Activated CD8-positive, alpha-beta memory T cell treated with anti-CD3 and anti-CD28 coated beads, Interleukin-2, amount 50 U/mL, for 4 hours (primary cell): ENCODE measurements around the gene DNAJC4.

Experiments
- DNase-seq: peaks from one replicate; pipeline ENCODE4 v3.0.0-alpha.2; 2020

DNAJC4 gene

GRCh38 chr11:64261556-64262080 lies 31.3 kb downstream of the DNAJC4 start:
- DNase-seq, result no peak

DNA sequence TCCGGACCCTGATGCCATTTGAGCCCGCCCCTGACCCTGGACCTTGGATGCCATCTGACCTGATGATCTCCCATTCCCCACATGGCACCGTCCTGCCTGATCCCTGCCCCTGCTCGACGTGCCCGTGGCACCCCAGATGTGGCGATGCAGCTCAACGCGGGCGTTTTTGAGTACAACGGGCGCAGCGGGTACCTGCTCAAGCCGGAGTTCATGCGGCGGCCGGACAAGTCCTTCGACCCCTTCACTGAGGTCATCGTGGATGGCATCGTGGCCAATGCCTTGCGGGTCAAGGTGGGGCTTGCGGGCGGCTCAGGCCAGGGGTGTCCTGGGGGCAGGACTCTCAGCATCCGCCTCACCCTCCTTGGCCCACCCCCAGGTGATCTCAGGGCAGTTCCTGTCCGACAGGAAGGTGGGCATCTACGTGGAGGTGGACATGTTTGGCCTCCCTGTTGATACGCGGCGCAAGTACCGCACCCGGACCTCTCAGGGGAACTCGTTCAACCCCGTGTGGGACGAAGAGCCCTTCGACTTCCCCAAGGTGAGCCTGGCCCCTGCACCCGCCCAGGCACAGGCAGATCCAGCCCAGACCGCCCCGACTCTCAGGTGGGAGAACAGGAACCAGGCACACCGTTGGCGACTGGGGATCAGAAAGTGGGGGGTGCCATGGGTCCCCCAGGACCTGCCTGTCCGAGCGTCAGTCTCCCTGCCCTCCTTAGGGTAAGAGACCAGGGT lies 32.1 kb downstream of the DNAJC4 start:
- DNase-seq, result no peak

DNA sequence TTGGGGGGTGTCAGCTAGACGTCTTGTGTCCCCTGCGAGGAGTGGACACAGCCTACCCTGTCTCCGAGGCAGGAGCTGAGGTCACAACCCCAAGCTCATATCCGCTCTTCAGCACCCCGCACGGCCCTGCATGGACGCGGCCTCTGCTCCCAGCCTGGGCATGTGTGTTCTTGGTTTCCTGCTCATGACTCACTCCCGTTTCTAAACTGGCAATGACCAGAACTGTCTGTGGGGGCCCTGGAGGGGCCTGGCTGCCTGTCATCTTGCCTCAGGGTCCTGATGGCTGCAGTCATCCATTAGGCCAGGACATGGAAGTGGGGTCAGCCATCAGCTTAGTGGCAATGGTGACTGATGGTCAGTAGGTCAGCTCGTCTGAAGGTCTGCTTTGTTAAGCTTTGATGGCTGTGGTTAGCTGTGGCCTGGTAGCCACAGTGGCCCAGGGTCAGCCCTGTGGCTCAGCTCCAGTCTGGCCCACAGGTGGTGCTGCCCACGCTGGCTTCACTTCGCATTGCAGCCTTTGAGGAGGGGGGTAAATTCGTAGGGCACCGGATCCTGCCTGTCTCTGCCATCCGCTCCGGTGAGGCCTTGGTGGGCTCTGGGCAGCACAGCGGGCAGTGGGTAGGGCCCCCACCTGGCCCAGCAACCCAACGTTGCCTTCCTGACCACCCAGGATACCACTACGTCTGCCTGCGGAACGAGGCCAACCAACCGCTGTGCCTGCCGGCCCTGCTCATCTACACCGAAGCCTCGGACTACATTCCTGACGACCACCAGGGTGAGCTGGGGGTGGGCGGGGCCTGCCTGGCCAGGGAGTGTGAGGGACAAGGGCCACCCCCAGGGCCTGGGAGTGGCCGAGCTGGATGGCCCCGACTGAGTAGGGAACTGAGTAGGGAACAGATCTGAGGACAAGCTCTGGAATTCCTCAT lies 32.9 kb downstream of the DNAJC4 start:
- DNase-seq, result no peak

DNA sequence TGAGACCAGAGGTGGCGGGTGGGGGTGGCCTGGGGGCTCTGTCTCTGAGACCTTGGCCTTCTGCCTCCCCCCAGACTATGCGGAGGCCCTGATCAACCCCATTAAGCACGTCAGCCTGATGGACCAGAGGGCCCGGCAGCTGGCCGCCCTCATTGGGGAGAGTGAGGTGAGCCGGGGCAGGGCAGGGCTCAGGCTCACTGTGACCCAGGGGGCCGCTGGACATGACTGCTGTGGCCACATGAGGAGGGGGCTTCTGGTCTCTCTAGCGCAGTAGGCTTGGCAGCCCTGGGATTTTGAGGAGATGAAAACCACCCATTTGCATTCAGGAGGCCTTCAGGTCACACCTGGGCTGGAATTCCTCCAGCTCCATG lies 33.6 kb downstream of the DNAJC4 start:
- no peak for DNase-seq

- DNase-seq, result no peak
Measured at GRCh38 chr11:64264371-64264852, 34.1 kb downstream of the DNAJC4 start.

- no peak for DNase-seq
Measured at GRCh38 chr11:64265176-64266160, 35.1 kb downstream of the DNAJC4 start.

DNA sequence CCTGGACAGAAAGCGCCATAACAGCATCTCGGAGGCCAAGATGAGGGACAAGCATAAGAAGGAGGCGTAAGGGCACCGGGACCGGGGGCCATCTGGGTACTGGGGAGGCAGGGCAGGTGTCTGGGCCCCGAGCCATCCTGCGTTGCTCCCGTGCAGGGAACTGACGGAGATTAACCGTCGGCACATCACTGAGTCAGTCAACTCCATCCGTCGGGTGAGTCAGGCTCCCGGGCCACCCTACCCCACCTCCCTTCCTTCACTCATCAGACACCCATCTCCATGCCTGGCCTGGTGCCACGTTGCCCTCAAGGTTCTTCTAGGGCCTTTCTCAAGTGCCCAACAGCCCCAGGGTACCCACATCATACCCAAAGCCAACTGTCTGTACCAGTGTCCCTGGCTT lies 36.0 kb downstream of the DNAJC4 start:
- DNase-seq, result no peak

GRCh38 chr11:64267207-64267945 lies 37.0 kb downstream of the DNAJC4 start:
- no peak for DNase-seq

GRCh38 chr11:64268025-64268892 lies 37.9 kb downstream of the DNAJC4 start:
- DNase-seq, result no peak

DNA sequence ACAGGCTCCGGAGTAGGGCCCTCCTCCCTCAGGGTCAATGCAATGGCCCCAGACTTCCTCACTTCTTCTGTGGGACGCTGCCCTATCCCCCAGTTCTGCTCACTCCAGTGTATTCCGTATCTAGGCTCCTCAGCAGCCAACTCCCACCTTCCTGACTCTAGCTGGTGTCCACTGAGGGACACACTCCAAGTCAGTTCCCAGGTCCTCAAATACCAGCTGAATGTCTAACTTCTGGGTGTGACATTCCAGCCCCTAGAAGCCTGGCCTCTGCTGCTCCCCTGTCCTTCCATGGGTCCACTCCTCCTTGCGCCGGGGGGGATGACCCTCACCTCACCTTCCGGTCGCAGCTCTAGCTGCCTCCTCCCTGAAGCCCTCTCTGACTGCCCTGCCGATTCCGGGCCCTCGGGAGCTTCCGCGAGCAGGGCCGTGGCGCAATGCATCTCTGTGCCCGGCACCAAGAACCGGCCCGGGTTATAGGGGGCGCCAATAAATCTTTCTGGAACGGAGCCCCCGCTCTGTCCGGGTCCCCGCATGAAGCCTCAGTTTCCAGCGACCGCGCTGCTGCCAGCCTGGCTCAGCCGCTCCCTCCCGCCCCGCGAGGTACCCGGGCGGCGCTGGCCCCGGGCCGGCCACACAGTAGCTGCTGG lies 38.7 kb downstream of the DNAJC4 start:
- DNase-seq, result no peak

- DNase-seq, result peak; percentile 98
Measured at GRCh38 chr11:64269540-64270220, 39.3 kb downstream of the DNAJC4 start.

- no peak for DNase-seq
Measured at GRCh38 chr11:64275031-64275800, 44.9 kb downstream of the DNAJC4 start.

DNA sequence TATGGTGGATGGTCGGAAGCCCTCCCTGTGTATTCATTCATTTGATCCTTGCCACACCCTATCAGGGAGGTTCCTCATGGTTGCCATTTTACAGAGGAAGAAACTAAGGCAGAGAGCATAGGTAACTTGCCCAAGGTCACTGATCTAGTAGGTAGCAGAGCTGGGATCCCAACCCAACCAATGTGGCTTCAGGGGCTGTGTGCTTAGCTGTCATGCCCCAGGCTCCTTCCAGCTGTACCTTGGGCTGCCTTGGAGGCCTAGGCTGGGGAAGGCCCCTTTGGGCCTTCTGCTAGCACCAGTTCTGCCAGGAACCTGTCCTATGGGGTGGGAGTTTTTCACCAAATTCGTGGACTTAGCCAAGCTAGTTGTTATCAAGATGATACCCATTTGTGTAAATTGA lies 45.5 kb downstream of the DNAJC4 start:
- DNase-seq, result no peak

DNA sequence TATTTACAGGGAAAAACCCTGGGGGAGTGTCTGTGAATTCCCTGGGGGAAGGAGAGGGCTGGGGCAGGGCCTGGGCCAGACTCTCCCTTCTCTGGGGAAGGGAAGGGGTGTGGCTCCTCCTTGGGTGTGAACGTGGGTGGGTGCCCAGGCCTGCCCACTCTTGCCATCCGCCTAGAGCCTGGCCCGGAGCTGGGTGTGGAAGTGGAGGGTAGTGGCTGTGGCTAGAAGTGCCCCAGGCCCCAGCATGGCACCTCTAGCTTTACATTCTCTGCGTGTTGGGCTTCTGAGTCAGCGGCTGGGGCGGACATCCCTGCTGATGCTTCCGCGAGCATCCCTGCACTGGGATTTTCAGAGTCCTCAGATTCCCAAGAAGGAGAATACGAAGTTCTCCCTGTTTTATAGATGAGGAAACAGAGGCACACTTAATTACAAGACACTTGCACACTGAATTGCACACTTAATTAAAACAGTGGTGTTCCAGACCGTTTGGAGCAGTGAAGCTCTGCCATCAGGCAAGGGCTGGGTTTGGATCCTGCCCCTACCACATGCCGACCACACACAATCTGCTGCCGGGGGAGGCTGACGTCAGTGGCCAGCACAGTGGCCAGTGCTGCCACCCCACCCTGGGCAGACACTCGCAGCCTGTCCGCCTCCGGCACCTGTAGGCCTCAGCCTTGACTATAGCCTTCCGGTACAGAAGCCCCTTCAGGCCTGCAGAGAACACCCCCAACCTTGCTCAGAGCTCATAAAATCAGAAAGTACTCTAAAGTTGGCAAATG lies 46.5 kb downstream of the DNAJC4 start:
- DNase-seq, result no peak

GRCh38 chr11:64278576-64279190 lies 48.3 kb downstream of the DNAJC4 start:
- DNase-seq, result no peak

DNA sequence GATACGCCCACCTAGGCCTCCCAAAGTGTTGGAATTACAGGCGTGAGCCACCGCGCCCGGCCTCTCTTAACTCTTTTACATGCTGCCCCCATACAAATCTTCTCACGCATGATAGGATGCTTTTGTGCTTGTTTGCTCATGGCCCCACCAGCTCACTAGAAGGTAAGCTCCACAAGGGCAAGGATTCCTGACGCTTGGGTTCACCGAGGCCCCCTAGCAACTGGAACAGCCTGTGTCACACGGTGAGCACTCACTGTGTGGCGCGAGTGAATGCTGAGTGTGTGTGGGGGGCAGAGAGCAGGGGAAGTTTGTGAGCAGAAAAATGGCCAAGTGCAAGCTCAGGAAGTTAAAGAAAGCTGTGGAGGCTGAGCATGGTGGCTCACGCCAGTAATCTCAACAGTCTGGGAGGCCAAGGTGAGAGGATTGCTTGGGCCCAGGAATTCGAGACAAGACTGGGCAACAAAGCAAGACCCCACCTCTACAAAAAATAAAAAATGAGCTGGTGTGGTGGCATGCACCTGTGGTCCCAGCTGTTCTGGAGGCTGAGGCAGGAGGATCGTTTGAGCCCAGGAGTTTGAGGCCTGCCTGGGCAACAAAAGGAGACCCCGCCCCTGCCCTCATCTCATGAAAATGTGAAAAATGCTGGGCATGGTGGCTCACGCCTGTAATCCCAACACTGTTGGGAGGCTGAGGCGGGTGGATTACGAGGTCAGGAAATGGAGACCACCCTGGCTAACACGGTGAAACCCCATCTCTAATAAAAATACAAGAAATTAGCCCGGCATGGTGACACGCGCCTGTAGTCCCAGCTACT lies 51.8 kb downstream of the DNAJC4 start:
- no peak for DNase-seq

DNA sequence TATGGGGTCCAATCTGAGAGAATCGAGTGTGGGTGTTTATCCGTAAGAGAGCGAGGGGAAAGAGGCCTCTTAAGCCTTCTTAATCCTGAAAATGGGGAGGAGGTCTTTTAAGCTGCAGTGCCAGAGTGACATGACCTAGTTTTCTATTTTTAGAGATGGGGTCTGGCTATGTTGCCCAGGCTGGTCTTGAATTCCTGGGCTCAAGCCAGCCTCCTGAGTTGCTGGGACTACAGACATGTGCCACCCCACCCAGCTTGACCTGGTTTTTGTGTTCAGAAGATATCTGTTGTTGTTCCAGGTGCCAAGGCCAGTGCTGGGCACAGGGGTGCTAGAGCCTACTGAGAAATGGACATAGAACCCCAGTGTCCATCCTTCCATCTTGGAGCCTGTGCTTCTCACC lies 52.7 kb downstream of the DNAJC4 start:
- no peak for DNase-seq
